HG03439 (cell line): ENCODE data around the gene LHFPL2.
"Not testable (repeated sequence)": the region's sequence is repeated elsewhere in the genome, so short reads cannot be mapped to it uniquely, and the experiment has no call there.

Source experiments
- ATAC-seq: cut with Tn5 transposase; IDR thresholded peaks from one replicate; pipeline ENCODE4 v1.9.1; 2021; ENCODE audit warnings: mild to moderate bottlenecking, moderate library complexity; ENCODE audit not compliant: unreplicated experiment

The LHFPL2 gene

GRCh38 chr5:78666975-78667374, 18.4 kb upstream of the LHFPL2 start:
- not testable (repeated sequence) for ATAC-seq

GRCh38 chr5:78666041-78666444, 17.5 kb upstream of the LHFPL2 start:
- no peak for ATAC-seq

- ATAC-seq = no peak
These were observed 17.0 kb upstream of the LHFPL2 start for GRCh38 chr5:78665534-78665933.

GRCh38 chr5:78662323-78662722, 13.8 kb upstream of the LHFPL2 start:
- ATAC-seq = no peak

- ATAC-seq = peak; percentile 75
These were observed 13.1 kb upstream of the LHFPL2 start for GRCh38 chr5:78661691-78662090.

GRCh38 chr5:78661044-78661443, 12.5 kb upstream of the LHFPL2 start:
- ATAC-seq = no peak

GRCh38 chr5:78660401-78660800, 11.8 kb upstream of the LHFPL2 start:
- no peak for ATAC-seq

GRCh38 chr5:78659714-78660113, 11.1 kb upstream of the LHFPL2 start:
- ATAC-seq = no peak

- no peak for ATAC-seq
These were observed 10.5 kb upstream of the LHFPL2 start for GRCh38 chr5:78659114-78659513.

GRCh38 chr5:78657201-78657600, 8.6 kb upstream of the LHFPL2 start:
- no peak for ATAC-seq

GRCh38 chr5:78655746-78656290, 7.2 kb upstream of the LHFPL2 start:
- ATAC-seq = no peak

GRCh38 chr5:78654386-78654785, 5.8 kb upstream of the LHFPL2 start:
- ATAC-seq = no peak

GRCh38 chr5:78653681-78654366, 5.3 kb upstream of the LHFPL2 start:
- ATAC-seq = no peak

GRCh38 chr5:78653031-78653430, 4.5 kb upstream of the LHFPL2 start:
- ATAC-seq = no peak

GRCh38 chr5:78651468-78651867, 2.9 kb upstream of the LHFPL2 start:
- no peak for ATAC-seq

GRCh38 chr5:78650531-78650930, 2.0 kb upstream of the LHFPL2 start:
- no peak for ATAC-seq

- no peak for ATAC-seq
These were observed 1.4 kb upstream of the LHFPL2 start for GRCh38 chr5:78649861-78650496.

GRCh38 chr5:78649211-78649695, 681 bp upstream of the LHFPL2 start:
- ATAC-seq = no peak

GRCh38 chr5:78647838-78648358, 674 bp downstream of the LHFPL2 start:
- peak; percentile 42 for ATAC-seq

GRCh38 chr5:78647351-78647818, 1.2 kb downstream of the LHFPL2 start:
- no peak for ATAC-seq

GRCh38 chr5:78644741-78645300, 3.8 kb downstream of the LHFPL2 start:
- ATAC-seq = no peak

- ATAC-seq = no peak
These were observed 4.4 kb downstream of the LHFPL2 start for GRCh38 chr5:78644129-78644528.
